ENCODE measurements around the gene INA.

DNA sequence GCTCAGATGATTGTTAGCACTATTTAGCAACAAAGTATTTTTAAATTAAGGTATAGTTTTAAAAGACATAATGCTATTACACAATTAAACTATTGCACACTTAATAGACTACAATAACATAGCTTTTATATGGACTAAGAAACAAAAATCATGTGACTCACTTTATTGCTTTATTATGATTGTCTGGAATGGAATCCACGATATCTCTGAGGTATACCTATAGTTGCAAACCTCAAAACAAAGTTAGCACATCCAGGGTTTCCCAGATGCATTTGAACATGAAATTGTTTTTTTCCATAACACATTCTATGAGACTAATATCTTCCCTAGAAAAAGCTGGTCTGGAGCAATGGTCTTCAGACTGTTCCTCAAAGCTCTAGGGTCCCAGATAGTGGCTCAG lies 49.5 kb upstream of the INA start:
- TF ChIP-seq, protein P1, sequence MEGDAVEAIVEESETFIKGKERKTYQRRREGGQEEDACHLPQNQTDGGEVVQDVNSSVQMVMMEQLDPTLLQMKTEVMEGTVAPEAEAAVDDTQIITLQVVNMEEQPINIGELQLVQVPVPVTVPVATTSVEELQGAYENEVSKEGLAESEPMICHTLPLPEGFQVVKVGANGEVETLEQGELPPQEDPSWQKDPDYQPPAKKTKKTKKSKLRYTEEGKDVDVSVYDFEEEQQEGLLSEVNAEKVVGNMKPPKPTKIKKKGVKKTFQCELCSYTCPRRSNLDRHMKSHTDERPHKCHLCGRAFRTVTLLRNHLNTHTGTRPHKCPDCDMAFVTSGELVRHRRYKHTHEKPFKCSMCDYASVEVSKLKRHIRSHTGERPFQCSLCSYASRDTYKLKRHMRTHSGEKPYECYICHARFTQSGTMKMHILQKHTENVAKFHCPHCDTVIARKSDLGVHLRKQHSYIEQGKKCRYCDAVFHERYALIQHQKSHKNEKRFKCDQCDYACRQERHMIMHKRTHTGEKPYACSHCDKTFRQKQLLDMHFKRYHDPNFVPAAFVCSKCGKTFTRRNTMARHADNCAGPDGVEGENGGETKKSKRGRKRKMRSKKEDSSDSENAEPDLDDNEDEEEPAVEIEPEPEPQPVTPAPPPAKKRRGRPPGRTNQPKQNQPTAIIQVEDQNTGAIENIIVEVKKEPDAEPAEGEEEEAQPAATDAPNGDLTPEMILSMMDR (IDR thresholded peaks at IDR 0.05 in 2 of 3, conservative IDR thresholded peaks at IDR 0.05 in 1 of 3; ENCODE audit: borderline replicate concordance in 1 of 3, insufficient read depth in 1 of 3, low read depth in 2 of 3, low read length in 2 of 3): no peak
- TF ChIP-seq SP1 (IDR thresholded peaks at IDR 0.05; ENCODE audit: low read depth) (no peak), POLR2A (IDR thresholded peaks at IDR 0.05; ENCODE audit: borderline replicate concordance, extremely low read depth, insufficient read depth, insufficient read length) (no peak), FOSL1 (IDR thresholded peaks at IDR 0.05; ENCODE audit: low read depth) (no peak), POLR2AphosphoS5 (IDR thresholded peaks at IDR 0.05; ENCODE audit: low read depth, low read length) (no peak), ZFX (IDR thresholded peaks at IDR 0.05) (no peak)

All from HCT116 (cell line).